Measurements from ENCODE around the gene HRH1.

The HRH1 gene

DNA sequence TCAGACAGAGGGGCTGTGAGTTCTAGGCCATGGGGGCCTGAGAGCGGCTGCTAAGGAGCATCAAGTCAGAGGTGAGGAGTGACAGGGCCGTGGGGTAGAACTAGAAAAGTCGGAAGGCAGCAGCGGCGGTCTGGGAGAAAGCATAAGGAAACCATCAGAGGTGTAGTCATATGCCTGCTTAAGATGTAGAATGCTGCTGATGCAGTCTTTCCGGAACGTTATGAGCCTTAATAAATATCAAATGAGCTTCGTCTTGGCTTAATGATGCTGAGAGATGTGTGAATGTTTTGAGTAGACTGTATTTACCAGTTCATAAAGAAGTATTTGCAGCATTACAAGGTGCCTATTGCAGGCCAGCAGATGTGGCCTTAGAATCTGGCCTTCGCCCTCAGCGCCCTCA is 133.1 kb downstream of the HRH1 start:
- H3K4me3 ChIP-seq (ENCODE audit: low read depth, low read length), result no peak overlapping the region
- TF ChIP-seq, protein P1, sequence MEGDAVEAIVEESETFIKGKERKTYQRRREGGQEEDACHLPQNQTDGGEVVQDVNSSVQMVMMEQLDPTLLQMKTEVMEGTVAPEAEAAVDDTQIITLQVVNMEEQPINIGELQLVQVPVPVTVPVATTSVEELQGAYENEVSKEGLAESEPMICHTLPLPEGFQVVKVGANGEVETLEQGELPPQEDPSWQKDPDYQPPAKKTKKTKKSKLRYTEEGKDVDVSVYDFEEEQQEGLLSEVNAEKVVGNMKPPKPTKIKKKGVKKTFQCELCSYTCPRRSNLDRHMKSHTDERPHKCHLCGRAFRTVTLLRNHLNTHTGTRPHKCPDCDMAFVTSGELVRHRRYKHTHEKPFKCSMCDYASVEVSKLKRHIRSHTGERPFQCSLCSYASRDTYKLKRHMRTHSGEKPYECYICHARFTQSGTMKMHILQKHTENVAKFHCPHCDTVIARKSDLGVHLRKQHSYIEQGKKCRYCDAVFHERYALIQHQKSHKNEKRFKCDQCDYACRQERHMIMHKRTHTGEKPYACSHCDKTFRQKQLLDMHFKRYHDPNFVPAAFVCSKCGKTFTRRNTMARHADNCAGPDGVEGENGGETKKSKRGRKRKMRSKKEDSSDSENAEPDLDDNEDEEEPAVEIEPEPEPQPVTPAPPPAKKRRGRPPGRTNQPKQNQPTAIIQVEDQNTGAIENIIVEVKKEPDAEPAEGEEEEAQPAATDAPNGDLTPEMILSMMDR (IDR thresholded peaks at IDR 0.05; ENCODE audit: low read depth, low read length), result no peak

DNA sequence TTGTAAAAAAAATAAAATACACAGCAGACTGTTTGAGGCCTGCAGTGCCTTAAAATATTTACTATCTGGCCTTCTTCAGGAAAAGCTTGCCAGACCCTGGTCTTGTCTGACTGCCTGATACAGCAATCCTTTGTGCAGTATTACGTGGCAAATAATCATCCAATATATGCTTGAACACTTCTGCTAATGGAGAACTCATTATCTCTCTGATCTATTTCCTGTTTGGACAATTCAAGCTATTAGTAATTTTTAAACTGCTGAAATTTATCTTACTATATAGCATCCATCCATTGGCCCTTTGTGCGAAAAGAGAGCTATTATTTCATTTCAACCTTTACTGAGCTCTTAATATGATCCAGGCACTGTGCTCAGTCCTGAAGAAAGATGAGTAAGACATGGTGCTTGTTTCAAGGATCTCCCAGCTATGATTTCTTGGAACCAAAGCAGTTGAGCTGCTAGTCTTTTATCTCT is 133.8 kb downstream of the HRH1 start:
- H3K4me3 ChIP-seq (ENCODE audit: low read depth, low read length), result peak overlapping the region; percentile 37; the same call in 1 of the 2 replicates
- TF ChIP-seq, protein P1 (IDR thresholded peaks at IDR 0.05; ENCODE audit: low read depth, low read length), result no peak

DNA sequence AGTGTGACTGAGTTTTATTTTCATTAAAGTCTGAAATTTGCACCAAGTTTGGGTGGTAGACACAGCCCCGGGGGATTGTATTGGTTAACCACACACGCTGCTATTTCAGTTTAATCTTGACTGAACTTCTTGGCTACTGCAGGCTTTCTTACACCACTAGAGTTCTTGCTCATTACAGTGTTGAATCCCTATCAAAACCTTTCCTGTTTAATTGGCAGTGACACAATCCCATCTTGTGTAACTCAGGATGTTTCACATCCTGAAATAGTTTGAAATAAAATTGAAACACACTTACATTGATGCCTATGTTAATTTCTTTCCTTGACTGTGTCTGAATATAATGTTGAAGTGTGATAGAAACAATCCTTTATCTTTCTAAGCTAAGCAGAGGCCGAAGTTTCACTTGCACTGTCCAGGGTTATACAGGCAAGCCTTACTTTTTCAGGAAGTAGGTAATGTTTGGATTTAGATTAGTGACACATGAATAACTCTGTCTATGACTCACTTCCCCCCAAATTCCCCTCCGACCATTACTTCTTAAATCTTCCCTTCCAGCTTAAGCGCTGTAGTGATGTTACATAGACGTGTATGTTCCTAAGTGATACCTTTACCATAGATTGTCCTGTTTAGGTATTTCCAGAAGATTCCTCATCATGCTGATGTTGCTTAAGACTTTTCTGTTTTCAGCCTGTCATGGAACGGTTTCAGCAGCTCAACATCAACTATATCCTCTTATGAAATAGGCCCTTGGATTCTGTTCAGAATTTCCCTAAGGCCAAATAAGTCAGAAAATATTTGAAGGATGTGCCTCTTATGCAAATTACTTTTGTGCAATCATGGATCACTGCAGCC is 134.7 kb downstream of the HRH1 start:
- TF ChIP-seq, protein P1 (IDR thresholded peaks at IDR 0.05; ENCODE audit: low read depth, low read length), result no peak
- peak overlapping the region; percentile 37 for H3K4me3 ChIP-seq (ENCODE audit: low read depth, low read length)

DNA sequence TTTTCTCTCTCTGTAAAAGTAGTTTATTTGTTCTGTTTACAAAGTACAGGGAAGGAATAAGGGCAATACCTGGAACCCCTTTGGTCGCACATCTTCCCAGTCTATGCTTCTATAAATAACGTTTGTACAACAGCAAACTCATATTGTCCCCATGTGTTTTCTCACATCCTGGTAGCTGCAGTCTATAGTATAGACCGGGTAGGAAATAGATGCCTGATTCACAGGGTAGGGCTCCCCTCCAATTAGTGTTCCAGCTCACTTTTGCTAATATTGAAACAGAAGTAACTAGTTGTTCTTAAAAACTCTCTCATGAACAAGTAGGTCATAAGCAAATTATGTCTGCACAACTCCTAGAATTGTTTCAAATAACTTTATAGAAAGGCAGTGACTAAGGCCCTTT is 135.6 kb downstream of the HRH1 start:
- no peak overlapping the region for H3K4me3 ChIP-seq (ENCODE audit: low read depth, low read length)
- TF ChIP-seq, protein P1 (IDR thresholded peaks at IDR 0.05; ENCODE audit: low read depth, low read length), result no peak

DNA sequence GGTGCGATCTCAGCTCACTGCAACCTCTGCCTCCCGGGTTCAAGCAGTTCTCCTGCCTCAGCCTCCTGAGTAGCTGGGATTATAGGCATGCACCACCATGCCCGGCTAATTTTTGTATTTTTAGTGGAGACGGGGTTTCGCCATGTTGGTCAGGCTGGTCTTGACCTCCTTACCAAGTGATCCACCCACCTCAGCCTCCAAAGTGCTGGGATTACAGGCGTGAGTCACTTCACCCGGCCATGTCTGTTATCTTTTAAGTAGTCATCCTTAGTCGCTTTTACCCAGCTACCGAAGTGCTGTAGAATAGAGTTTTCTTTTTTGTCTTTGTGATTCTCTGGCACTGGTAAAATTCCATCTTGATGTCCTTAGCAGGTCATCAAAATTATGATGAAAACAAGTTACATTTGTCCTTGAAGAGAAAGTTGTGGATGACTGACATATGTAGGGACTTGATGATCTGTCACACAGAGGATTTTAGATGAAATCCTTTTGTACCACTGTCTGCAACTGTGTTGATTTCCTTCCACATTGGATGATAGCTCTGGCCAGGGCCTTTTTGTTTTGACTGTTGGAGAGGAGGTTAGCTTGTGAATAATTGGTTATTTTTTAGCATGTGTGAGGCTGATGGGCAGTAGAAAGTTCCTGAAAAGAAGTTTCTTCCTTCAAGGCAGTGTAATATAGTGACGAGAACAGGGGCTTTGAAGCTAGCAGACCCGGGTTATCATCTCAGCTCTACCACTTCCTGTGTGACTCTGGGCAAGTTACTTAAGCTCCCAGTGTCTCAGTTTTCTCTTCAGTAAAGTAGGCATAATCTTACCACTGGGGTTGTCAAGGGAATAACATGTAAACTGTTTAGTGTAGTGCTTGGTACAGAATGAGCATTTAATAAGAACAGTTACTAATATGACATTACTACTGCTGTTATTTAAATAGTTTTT is 136.7 kb downstream of the HRH1 start:
- no peak overlapping the region for H3K4me3 ChIP-seq (ENCODE audit: low read depth, low read length)
- TF ChIP-seq, protein P1 (IDR thresholded peaks at IDR 0.05; ENCODE audit: low read depth, low read length), result no peak

DNA sequence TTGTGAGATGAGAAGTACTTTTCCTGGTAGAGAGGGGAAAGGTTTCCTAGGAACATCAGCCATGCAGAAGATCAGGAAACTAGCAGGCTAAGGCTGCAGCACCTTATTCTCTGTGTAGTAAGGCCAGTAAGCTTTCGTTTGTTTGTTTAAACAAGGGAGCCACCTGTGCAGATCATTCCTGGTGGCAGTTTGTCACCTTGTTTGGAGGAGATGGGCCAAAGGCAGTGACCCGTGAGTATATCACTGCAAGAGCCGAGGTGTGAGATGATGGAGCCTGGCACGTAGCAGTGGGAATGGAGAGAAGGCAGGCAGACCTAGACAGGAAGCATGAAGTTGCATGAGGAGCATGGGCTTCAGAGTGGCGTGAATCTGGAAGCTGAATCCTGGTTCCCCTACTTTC is 137.5 kb downstream of the HRH1 start:
- no peak overlapping the region for H3K4me3 ChIP-seq (ENCODE audit: low read depth, low read length)
- TF ChIP-seq, protein P1 (IDR thresholded peaks at IDR 0.05; ENCODE audit: low read depth, low read length), result no peak

Data from WI38 (cell line).